IPS-11a (cell line): ENCODE measurements around the gene TNIP1.

ENCODE experiments used
- H3K4me3 ChIP-seq: one replicate; pipeline ENCODE4 v1.5.1; 2013; ENCODE audit warnings: low read depth, low read length, control low read depth

Gene TNIP1

GRCh38 chr5:151047814-151048425, 32.9 kb downstream of the TNIP1 start:
- no peak overlapping the region for H3K4me3 ChIP-seq

- no peak overlapping the region for H3K4me3 ChIP-seq
Observed at GRCh38 chr5:151042453-151043093, 38.3 kb downstream of the TNIP1 start.

- H3K4me3 ChIP-seq = no peak overlapping the region
Observed at GRCh38 chr5:151041577-151042268, 39.1 kb downstream of the TNIP1 start.

GRCh38 chr5:151040211-151040747, 40.6 kb downstream of the TNIP1 start:
- no peak overlapping the region for H3K4me3 ChIP-seq

GRCh38 chr5:151039665-151040064, 41.2 kb downstream of the TNIP1 start:
- no peak overlapping the region for H3K4me3 ChIP-seq

GRCh38 chr5:151038801-151039238, 42.0 kb downstream of the TNIP1 start:
- H3K4me3 ChIP-seq = no peak overlapping the region

- no peak overlapping the region for H3K4me3 ChIP-seq
Observed at GRCh38 chr5:151038412-151038745, 42.5 kb downstream of the TNIP1 start.

GRCh38 chr5:151037561-151038411, 43.0 kb downstream of the TNIP1 start:
- H3K4me3 ChIP-seq = no peak overlapping the region

- H3K4me3 ChIP-seq = no peak overlapping the region
Observed at GRCh38 chr5:151036556-151036955, 44.3 kb downstream of the TNIP1 start.

- H3K4me3 ChIP-seq = no peak overlapping the region
Observed at GRCh38 chr5:151034422-151035379, 46.1 kb downstream of the TNIP1 start.

GRCh38 chr5:151033217-151033934, 47.5 kb downstream of the TNIP1 start:
- H3K4me3 ChIP-seq = no peak overlapping the region

- H3K4me3 ChIP-seq = no peak overlapping the region
Observed at GRCh38 chr5:151031554-151031953, 49.3 kb downstream of the TNIP1 start.

GRCh38 chr5:151030379-151030778, 50.5 kb downstream of the TNIP1 start:
- no peak overlapping the region for H3K4me3 ChIP-seq

GRCh38 chr5:151030056-151030336, 50.8 kb downstream of the TNIP1 start:
- no peak overlapping the region for H3K4me3 ChIP-seq

GRCh38 chr5:151029179-151030055, 51.4 kb downstream of the TNIP1 start:
- no peak overlapping the region for H3K4me3 ChIP-seq

GRCh38 chr5:151028717-151029116, 52.1 kb downstream of the TNIP1 start:
- H3K4me3 ChIP-seq = no peak overlapping the region

- H3K4me3 ChIP-seq = no peak overlapping the region
Observed at GRCh38 chr5:151027961-151028479, 52.8 kb downstream of the TNIP1 start.

- H3K4me3 ChIP-seq = no peak overlapping the region
Observed at GRCh38 chr5:151026679-151027078, 54.2 kb downstream of the TNIP1 start.
